Measurements from ENCODE around the gene RAB11A.

DNA sequence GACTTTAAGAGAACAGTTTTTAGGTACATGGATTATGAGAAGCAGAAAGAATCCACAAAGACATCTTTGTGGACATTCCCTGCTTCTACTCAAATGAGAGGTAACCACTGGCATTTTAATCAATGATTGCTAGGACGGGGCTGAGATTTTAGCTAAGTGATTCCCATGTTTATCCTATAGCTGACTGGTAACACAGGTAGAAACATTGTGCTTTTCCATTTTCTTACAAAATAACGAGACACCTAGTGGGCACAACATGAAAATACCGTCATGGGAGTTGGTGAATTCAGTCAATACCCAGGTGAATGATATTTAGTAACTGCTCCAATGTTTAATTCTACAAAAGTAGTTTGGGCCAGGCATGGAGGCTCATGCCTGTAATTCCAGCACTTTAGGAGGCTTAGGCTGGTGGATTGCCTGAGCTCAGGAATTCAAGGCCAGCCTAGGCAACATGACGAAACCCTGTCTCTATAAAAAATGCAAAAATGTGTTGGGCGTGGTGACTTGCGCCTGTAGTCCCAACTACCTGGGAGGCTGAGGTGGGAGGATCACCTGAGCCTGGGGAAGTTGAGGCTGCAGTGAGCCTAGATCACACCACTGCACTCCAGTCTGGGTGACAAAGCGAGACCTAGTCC lies 40.0 kb upstream of the RAB11A start:
- TF ChIP-seq, protein P1, sequence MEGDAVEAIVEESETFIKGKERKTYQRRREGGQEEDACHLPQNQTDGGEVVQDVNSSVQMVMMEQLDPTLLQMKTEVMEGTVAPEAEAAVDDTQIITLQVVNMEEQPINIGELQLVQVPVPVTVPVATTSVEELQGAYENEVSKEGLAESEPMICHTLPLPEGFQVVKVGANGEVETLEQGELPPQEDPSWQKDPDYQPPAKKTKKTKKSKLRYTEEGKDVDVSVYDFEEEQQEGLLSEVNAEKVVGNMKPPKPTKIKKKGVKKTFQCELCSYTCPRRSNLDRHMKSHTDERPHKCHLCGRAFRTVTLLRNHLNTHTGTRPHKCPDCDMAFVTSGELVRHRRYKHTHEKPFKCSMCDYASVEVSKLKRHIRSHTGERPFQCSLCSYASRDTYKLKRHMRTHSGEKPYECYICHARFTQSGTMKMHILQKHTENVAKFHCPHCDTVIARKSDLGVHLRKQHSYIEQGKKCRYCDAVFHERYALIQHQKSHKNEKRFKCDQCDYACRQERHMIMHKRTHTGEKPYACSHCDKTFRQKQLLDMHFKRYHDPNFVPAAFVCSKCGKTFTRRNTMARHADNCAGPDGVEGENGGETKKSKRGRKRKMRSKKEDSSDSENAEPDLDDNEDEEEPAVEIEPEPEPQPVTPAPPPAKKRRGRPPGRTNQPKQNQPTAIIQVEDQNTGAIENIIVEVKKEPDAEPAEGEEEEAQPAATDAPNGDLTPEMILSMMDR (IDR thresholded peaks at IDR 0.05): peak; percentile 60
- TF ChIP-seq, protein P2, sequence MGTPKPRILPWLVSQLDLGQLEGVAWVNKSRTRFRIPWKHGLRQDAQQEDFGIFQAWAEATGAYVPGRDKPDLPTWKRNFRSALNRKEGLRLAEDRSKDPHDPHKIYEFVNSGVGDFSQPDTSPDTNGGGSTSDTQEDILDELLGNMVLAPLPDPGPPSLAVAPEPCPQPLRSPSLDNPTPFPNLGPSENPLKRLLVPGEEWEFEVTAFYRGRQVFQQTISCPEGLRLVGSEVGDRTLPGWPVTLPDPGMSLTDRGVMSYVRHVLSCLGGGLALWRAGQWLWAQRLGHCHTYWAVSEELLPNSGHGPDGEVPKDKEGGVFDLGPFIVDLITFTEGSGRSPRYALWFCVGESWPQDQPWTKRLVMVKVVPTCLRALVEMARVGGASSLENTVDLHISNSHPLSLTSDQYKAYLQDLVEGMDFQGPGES (IDR thresholded peaks at IDR 0.05; ENCODE audit: low read depth, low read length): no peak
- TF ChIP-seq RCOR1 (IDR thresholded peaks at IDR 0.05; ENCODE audit: low read length): no peak
